Left ventricle myocardium inferior (tissue), 1 donor: ENCODE results near the gene STYXL1. TPM values are rescaled to one million over a fixed set of nuclear protein-coding genes. Genes with fewer than 3 reads are reported as not detected.
"Not testable (repeated sequence)": the region's sequence is repeated elsewhere in the genome, so short reads cannot be mapped to it uniquely, and the experiment has no call there.

ENCODE experiments used
- DNase-seq: peaks from one replicate; pipeline ENCODE4 v3.0.0-alpha.2; 2020
- H3K27ac ChIP-seq: fragments of 200-600 bp; replicated peaks from 2 replicates; pipeline ENCODE4 v1.8.0; 2021
- H3K27me3 ChIP-seq: fragments of 200-600 bp; 2 replicates; pipeline ENCODE4 v1.8.0; 2021; ENCODE audit warnings: low read depth
- H3K36me3 ChIP-seq: fragments of 200-600 bp; 2 replicates; pipeline ENCODE4 v1.8.0; 2021
- H3K4me1 ChIP-seq: fragments of 200-600 bp; 2 replicates; pipeline ENCODE4 v1.8.0; 2021
- H3K4me3 ChIP-seq: fragments of 200-600 bp; 2 replicates; pipeline ENCODE4 v1.8.0; 2021; ENCODE audit warnings: mild to moderate bottlenecking, moderate library complexity
- H3K9me3 ChIP-seq: fragments of 200-600 bp; replicated peaks from 2 replicates; pipeline ENCODE4 v1.8.0; 2021
- CTCF ChIP-seq: fragments of 200-600 bp; IDR thresholded peaks from 2 replicates; pipeline ENCODE4 v1.8.0; 2021; ENCODE audit warnings: antibody characterized with exemption, mild to moderate bottlenecking, borderline replicate concordance
- intact Hi-C: fragments of 100-400 bp; cut with micrococcal nuclease; formaldehyde crosslinking; loops from one replicate; pipeline ENCODE4 v1.11.0; 2022
- long read RNA-seq: library from polyadenylated mRNA; unstranded; transcript quantifications from one replicate; pipeline ENCODE4 v2.0.0, GENCODE V29; 2021
- total RNA-seq: library from RNA; stranded (reverse); fragmentation: NEBNext Ultra II Directional; extraction: Animal tissue kit (Norgen Biotek cat#: 25700); gene quantifications from one replicate; pipeline ENCODE4 v1.2.1, GENCODE V29; 2021
- donor health status: DM: no; HTN: yes; CAD: no; lungs with severe emphysema.

The STYXL1 gene
- 22.2 TPM for total RNA-seq
- long read RNA-seq, partial matches to known transcripts: 1 of 11 reads
- long read RNA-seq, other reads (novel, unspliced or antisense): 5 of 11 reads

GRCh38 chr7:76047811-76048667 is at the start of gene STYXL1, which contains the start of gene MDH2:
Gene STYXL1 (minus strand): TSS chr7:76048000. CDS start chr7:76030523, 17,477 bp downstream.
Gene MDH2 (plus strand): TSS chr7:76048106. CDS start chr7:76048161, 55 bp downstream.
- no peak for TF ChIP-seq CTCF
- Histone ChIP-seq H3K9me3 (no peaks in the 10 kb centered on the region), H3K27ac (peak within 1 kb of the TSS; percentile 96), H3K36me3 (peaks cover 6% of the 10 kb centered on the region), H3K4me3 (peak within 1 kb of the TSS; percentile 98), H3K27me3 (no peaks in the 10 kb centered on the region), H3K4me1 (peaks cover 79% of the 10 kb centered on the region)
- DNase-seq: peak; percentile 95
- intact Hi-C loops: no loop called here

- H3K9me3 ChIP-seq: no peaks in the 10 kb centered on the region
- intact Hi-C loops: no loop called here
- H3K27ac ChIP-seq: no peak overlapping the region
- H3K4me1 ChIP-seq: no peaks in the 10 kb centered on the region
- no peak for TF ChIP-seq CTCF
- H3K27me3 ChIP-seq: no peaks in the 10 kb centered on the region
- DNase-seq: no peak
- H3K4me3 ChIP-seq: no peak overlapping the region
- H3K36me3 ChIP-seq: no peaks in the 10 kb centered on the region
Measured at GRCh38 chr7:76095908-76096307, 48.1 kb upstream of the STYXL1 start.

- H3K9me3 ChIP-seq, H3K4me3 ChIP-seq, intact Hi-C loops, H3K4me1 ChIP-seq, H3K27me3 ChIP-seq, DNase-seq, H3K36me3 ChIP-seq, H3K27ac ChIP-seq: not testable (repeated sequence)
Measured at GRCh38 chr7:76094326-76094725, 46.5 kb upstream of the STYXL1 start.

- intact Hi-C loops, H3K36me3 ChIP-seq, H3K4me1 ChIP-seq, H3K27me3 ChIP-seq, H3K4me3 ChIP-seq, H3K9me3 ChIP-seq, H3K27ac ChIP-seq, DNase-seq: not testable (repeated sequence)
Measured at GRCh38 chr7:76093531-76093930, 45.7 kb upstream of the STYXL1 start.

GRCh38 chr7:76091506-76091905 is 43.7 kb upstream of the STYXL1 start:
- Histone ChIP-seq H3K9me3 (no peaks in the 10 kb centered on the region), H3K27ac (no peak overlapping the region), H3K4me1 (no peaks in the 10 kb centered on the region), H3K36me3 (no peaks in the 10 kb centered on the region), H3K27me3 (no peaks in the 10 kb centered on the region), H3K4me3 (no peak overlapping the region)
- TF ChIP-seq CTCF: no peak
- DNase-seq: no peak
- intact Hi-C loops: no loop called here

GRCh38 chr7:76089865-76090475 is 42.2 kb upstream of the STYXL1 start:
- H3K9me3 ChIP-seq: no peaks in the 10 kb centered on the region
- no peaks in the 10 kb centered on the region for H3K27me3 ChIP-seq
- intact Hi-C loops: no loop called here
- no peak for TF ChIP-seq CTCF
- no peak overlapping the region for H3K4me3 ChIP-seq
- no peaks in the 10 kb centered on the region for H3K36me3 ChIP-seq
- no peak for DNase-seq
- H3K27ac ChIP-seq: no peak overlapping the region
- H3K4me1 ChIP-seq: no peaks in the 10 kb centered on the region

GRCh38 chr7:76087362-76087791 is 39.6 kb upstream of the STYXL1 start:
- H3K27me3 ChIP-seq, intact Hi-C loops, H3K9me3 ChIP-seq, H3K4me3 ChIP-seq, DNase-seq, H3K36me3 ChIP-seq, H3K27ac ChIP-seq, H3K4me1 ChIP-seq: not testable (repeated sequence)
